BJ (cell line): ENCODE measurements around the gene CFL2. TPM values are rescaled to one million over a fixed set of nuclear protein-coding genes. Genes with fewer than 3 reads are reported as not detected.
"Not testable (repeated sequence)": the region's sequence is repeated elsewhere in the genome, so short reads cannot be mapped to it uniquely, and the experiment has no call there.

Source experiments
- CTCF ChIA-PET: fragments of 350-600 bp; formaldehyde crosslinking; extraction: SDS; loops from one replicate; lab custom pipeline; 2021; ENCODE audit warnings: antibody characterized with exemption, inconsistent platforms; lab: Yijun Ruan, JAX
- POLR2A ChIA-PET: fragments of 300-600 bp; sonication (Branson Sonifier 250); formaldehyde crosslinking; extraction: SDS; loops from one replicate; lab custom pipeline; 2021; ENCODE audit warnings: antibody characterized with exemption; lab: Charles Lee
- DNase-seq: peaks from one replicate; pipeline ENCODE4 v3.0.0-alpha.2; 2011; ENCODE audit warnings: low read depth
- H3K27me3 ChIP-seq: 2 replicates; pipeline ENCODE4 v1.6.0; 2011; ENCODE audit warnings: low read length; ENCODE audit not compliant: control insufficient read depth, insufficient read depth
- H3K36me3 ChIP-seq: 2 replicates; pipeline ENCODE4 v1.5.1; 2011; ENCODE audit warnings: low read length; ENCODE audit not compliant: control insufficient read depth, insufficient read depth
- H3K4me3 ChIP-seq: 2 replicates; pipeline ENCODE4 v1.5.1; 2011; ENCODE audit warnings: low read depth, mild to moderate bottlenecking, control low read depth, low read length
- CTCF ChIP-seq: IDR thresholded peaks from 2 replicates; pipeline ENCODE4 v1.5.1; 2011; ENCODE audit warnings: low read depth, mild to moderate bottlenecking, control low read depth, inconsistent platforms, low read length, moderate library complexity; ENCODE audit not compliant: insufficient read depth
- polyA plus RNA-seq: library from polyadenylated mRNA; depleted of rRNA; stranded (reverse); fragments of >200 nt; gene quantifications from 2 replicates; pipeline ENCODE4 v1.2.3, GENCODE V29; 2011

The CFL2 gene
- polyA plus RNA-seq, 1 experiment: 81.4 TPM

- ChIA-PET CTCF (interaction anchor here (1.2 kb wide), 2 partner anchors 7 to 9 kb away, joined by 4 read pairs; no protein-coding TSS in a partner anchor), POLR2A (interaction anchor here (0.6 to 1.9 kb wide), 4 partner anchors 11 to 113 kb away, joined by 3 to 12 read pairs (median 6); no protein-coding TSS in a partner anchor)
- Histone ChIP-seq H3K4me3 (no peak overlapping the region), H3K27me3 (no peaks in the 10 kb centered on the region), H3K36me3 (no peaks in the 10 kb centered on the region)
- DNase-seq: no peak
- TF ChIP-seq CTCF: no peak
Observed at GRCh38 chr14:34700622-34701130, 13.7 kb downstream of the CFL2 start.

GRCh38 chr14:34699873-34700621 lies 14.3 kb downstream of the CFL2 start:
- Histone ChIP-seq H3K27me3 (no peaks in the 10 kb centered on the region), H3K36me3 (no peaks in the 10 kb centered on the region), H3K4me3 (no peak overlapping the region)
- DNase-seq: peak; percentile 82
- TF ChIP-seq CTCF: no peak
- ChIA-PET POLR2A (interaction anchor here (0.6 to 1.9 kb wide), 6 partner anchors 11 to 238 kb away, joined by 3 to 12 read pairs (median 6); partner anchors contain the start of gene BAZ1A), CTCF (interaction anchor here (0.6 to 2.1 kb wide), 4 partner anchors 8 to 77 kb away, joined by 3 to 10 read pairs (median 4); no protein-coding TSS in a partner anchor)

GRCh38 chr14:34694216-34694615 lies 20.2 kb downstream of the CFL2 start:
- POLR2A ChIA-PET, DNase-seq, H3K4me3 ChIP-seq, H3K36me3 ChIP-seq, H3K27me3 ChIP-seq: not testable (repeated sequence)
- CTCF ChIA-PET: interaction anchor here (1.1 kb wide), 2 partner anchors 21 to 28 kb away, joined by 3 read pairs; no protein-coding TSS in a partner anchor

GRCh38 chr14:34693228-34693939 lies 21.0 kb downstream of the CFL2 start:
- Histone ChIP-seq H3K27me3 (no peaks in the 10 kb centered on the region), H3K36me3 (no peaks in the 10 kb centered on the region), H3K4me3 (no peak overlapping the region)
- DNase-seq: no peak
- ChIA-PET CTCF (interaction anchor here (0.8 to 1.1 kb wide), 5 partner anchors 11 to 289 kb away, joined by 3 read pairs; partner anchors contain the start of gene SRP54), POLR2A (no interaction called here)
- TF ChIP-seq CTCF: no peak

GRCh38 chr14:34692898-34693227 lies 21.5 kb downstream of the CFL2 start:
- POLR2A ChIA-PET: no interaction called here
- no peak for TF ChIP-seq CTCF
- no peaks in the 10 kb centered on the region for H3K36me3 ChIP-seq
- no peaks in the 10 kb centered on the region for H3K27me3 ChIP-seq
- DNase-seq: no peak
- no peak overlapping the region for H3K4me3 ChIP-seq
- CTCF ChIA-PET: interaction anchor here (0.8 to 1.1 kb wide), 3 partner anchors 11 to 290 kb away, joined by 3 read pairs; partner anchors contain the start of gene SRP54
